Right lobe of liver (tissue), 4 donors: ENCODE data around the gene SGCA.

Source experiments
- CTCF ChIP-seq, 4 donors: fragments of 200-600 bp in 3 of 4; fragments of 450-650 bp in 1 of 4; IDR thresholded peaks; one replicate each; pipeline versions ENCODE4 v1.5.1 to v1.8.0; 2016 to 2022; ENCODE audit warnings: antibody characterized with exemption in 4 of 4, mild to moderate bottlenecking in 2 of 4
- POLR2A ChIP-seq: fragments of 450-650 bp; IDR thresholded peaks from one replicate; pipeline ENCODE4 v1.6.1; 2017; ENCODE audit warnings: antibody characterized with exemption, mild to moderate bottlenecking
- donor health status: DM: no; HTN: no; CAD: no.
- donor health status: DM: no; HTN: no; CAD: no.
- donor health status: DM: no; HTN: yes; CAD: no.

DNA sequence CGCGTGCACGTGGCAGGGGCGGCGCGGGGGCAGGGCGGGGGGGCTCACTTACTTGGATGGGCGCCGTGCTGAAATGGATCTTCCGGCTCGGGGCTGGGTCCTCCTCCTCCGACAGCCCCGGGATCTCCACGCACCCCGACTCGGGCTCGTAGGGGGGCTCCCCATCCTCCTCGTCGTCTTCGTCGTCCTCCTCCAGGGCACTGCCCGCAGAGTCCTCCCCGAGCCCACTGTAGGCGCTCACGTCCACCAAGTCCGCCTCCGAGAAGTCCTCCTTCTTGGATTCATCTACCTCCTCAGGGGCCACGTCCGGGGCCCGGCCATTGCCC is 16.8 kb upstream of the SGCA start:
- TF ChIP-seq CTCF (IDR thresholded peaks at IDR 0.05), result no peak
- TF ChIP-seq POLR2A, result no peak
